Measurements from ENCODE around the gene RGS13. TPM values are rescaled to one million over a fixed set of nuclear protein-coding genes. Genes with fewer than 3 reads are reported as not detected.

The RGS13 gene
- polyA plus RNA-seq, 3 donors, result not detected

GRCh38 chr1:192615055-192615454 lies 20.9 kb upstream of the RGS13 start:
- DNase-seq (ENCODE audit: extremely low read depth in 1 of 11, low read depth in 9 of 11, low spot score in 4 of 11), result no peak

DNA sequence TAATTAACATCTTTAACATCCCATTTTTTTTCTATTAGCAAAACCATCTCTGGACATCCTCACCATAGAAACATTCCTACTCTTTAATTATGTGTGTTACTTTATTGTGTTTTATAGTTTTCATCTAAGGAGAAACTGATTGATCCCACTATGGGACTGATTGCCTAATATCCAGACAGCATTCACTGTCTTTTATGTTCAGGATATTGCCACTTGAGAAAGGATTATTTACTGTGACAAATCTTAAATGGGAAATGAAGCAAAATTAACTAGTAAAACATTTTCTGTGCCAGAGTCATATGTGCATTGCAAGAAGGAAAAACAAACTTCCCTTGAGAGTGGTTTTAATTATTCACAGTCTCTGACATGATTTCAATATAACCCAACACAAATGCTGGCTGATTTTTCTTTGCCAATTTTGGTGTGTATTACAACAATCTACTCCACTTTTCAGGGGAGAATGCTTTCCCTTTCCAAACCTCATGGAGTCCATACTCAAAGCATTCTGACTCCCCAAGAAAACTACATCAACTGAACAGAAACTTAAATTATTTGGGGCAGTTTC lies 15.8 kb upstream of the RGS13 start:
- DNase-seq (ENCODE audit: extremely low read depth in 1 of 11, low read depth in 9 of 11, low spot score in 4 of 11), result no peak

GRCh38 chr1:192626366-192627179 lies 9.4 kb upstream of the RGS13 start:
- DNase-seq (ENCODE audit: extremely low read depth in 1 of 11, low read depth in 9 of 11, low spot score in 4 of 11), result no peak

- DNase-seq (ENCODE audit: extremely low read depth in 1 of 11, low read depth in 9 of 11, low spot score in 4 of 11), result no peak
Observed at GRCh38 chr1:192627901-192628300, 8.0 kb upstream of the RGS13 start.

GRCh38 chr1:192628396-192629057 lies 7.4 kb upstream of the RGS13 start:
- no peak for DNase-seq (ENCODE audit: extremely low read depth in 1 of 11, low read depth in 9 of 11, low spot score in 4 of 11)

GRCh38 chr1:192629612-192630011 lies 6.3 kb upstream of the RGS13 start:
- DNase-seq (ENCODE audit: extremely low read depth in 1 of 11, low read depth in 9 of 11, low spot score in 4 of 11), result no peak

GRCh38 chr1:192630521-192631287 lies 5.2 kb upstream of the RGS13 start:
- no peak for DNase-seq (ENCODE audit: extremely low read depth in 1 of 11, low read depth in 9 of 11, low spot score in 4 of 11)

DNA sequence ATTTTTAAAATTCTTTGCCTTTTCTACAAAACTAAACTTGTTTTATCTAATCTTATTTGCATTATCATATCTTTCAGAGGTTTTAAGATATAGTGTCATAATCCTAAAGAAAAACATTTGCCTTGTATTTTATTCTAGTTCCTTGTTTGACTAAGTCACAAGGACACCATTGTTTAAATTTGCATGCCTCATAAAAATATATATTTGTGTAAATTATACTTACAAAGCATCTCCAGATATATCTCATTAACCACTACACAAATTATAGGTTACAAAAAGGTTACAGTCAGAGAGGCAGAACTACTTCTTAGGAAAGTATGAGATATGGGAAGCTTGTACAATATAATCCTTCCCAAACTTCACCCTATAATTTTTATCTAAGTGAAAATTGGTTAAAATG lies 4.2 kb upstream of the RGS13 start:
- no peak for DNase-seq (ENCODE audit: extremely low read depth in 1 of 11, low read depth in 9 of 11, low spot score in 4 of 11)

- DNase-seq (ENCODE audit: extremely low read depth in 1 of 11, low read depth in 9 of 11, low spot score in 4 of 11), result no peak
Observed at GRCh38 chr1:192632188-192632587, 3.8 kb upstream of the RGS13 start.

DNA sequence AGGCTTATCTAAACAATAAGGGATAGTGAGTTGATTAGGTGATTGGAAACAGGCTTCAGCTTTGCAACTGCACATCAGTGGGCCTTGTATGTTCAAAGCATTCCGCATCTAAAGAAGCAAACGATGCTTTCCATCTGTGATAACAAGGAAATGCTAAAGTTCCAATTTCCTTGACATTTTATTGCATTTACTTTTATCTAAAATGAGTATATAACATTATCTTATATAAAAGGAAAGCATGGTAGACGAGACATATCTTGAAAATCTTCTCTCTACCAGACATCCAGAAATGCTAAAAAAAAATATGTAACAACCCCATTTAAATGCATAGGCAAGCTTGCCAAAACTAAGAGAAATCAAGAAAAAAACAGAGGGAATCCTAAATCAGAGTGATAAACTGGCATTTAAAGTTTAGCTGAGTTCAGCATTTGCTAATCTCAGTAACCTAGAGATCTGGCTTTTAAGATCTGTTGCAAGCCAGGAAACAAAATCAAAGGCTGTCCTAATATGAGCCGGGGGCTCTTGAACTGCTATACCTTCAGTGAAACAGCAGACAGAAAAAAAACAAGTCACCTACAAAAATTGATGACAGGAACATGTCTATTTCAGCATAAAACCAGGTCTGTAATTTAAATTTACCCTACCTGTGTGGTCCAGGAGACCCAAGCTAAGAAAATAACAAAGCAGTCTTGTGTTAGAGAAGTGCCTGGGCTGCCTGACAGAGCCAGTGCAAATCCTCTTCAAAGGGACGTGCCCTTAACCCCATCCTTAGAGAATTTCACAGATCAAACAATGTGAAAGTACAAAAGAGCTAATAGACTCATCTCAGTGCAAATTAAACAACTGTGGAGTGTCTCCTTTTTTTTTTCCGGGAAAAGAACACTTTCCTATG lies 3.1 kb upstream of the RGS13 start:
- no peak for DNase-seq (ENCODE audit: extremely low read depth in 1 of 11, low read depth in 9 of 11, low spot score in 4 of 11)

- no peak for DNase-seq (ENCODE audit: extremely low read depth in 1 of 11, low read depth in 9 of 11, low spot score in 4 of 11)
Observed at GRCh38 chr1:192633533-192634253, 2.3 kb upstream of the RGS13 start.

GRCh38 chr1:192635041-192635440 lies 906 bp upstream of the RGS13 start:
- no peak for DNase-seq (ENCODE audit: extremely low read depth in 1 of 11, low read depth in 9 of 11, low spot score in 4 of 11)

DNA sequence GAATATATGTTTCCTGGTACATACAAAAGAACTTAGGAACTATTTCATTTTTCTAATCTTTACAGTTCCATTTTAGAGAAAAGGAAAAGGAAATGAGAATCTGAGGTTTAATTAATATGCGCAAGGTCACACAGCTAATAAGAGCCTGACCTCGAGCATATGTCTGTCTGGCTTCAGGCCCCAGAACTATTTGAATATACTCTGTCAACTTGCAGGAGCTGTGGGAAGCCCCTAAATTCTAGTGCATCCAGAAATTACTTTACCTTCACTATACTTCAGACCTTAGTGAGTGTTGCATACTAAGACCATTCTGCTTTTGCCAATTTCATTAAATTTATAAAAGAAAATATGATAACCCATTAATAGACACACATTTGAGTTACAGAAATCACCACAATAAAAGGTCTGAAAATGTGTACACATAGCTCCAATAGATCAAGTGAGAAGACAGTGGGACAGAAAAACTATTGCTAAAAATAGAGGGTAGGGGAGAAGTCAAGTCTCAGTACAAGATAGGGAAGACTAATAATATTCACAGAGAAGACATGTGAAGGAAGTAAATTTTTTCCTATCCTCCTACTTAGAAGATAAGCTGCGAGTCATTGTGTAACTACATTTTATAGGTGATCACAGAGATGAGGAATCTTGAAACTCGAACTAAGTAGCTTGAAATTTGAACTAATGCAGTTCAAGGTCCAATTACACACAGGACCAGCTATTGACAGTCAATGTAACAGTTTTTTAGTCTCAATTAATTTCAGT lies 3.8 kb downstream of the RGS13 start:
- DNase-seq (ENCODE audit: extremely low read depth in 1 of 11, low read depth in 9 of 11, low spot score in 4 of 11), result no peak

DNA sequence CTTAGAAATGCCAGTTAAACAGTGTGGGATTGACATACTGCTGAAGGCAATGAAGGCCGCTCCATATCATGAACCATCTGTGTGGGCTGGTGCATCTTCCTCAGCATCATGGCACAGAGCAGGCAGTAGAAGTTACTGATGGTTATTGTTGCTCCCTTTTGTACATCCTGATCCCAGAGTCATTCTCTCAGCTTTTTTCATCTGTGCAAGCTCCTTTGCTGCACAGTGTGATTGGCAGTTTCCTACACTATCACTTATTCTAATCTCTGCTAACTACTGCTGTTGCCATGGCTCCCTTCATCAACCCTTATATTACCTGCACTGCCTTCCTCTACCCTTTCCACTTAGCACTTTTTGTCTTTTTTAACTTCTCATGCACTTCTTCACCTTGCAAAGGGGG lies 16.2 kb downstream of the RGS13 start:
- DNase-seq (ENCODE audit: extremely low read depth in 1 of 11, low read depth in 9 of 11, low spot score in 4 of 11), result no peak

DNA sequence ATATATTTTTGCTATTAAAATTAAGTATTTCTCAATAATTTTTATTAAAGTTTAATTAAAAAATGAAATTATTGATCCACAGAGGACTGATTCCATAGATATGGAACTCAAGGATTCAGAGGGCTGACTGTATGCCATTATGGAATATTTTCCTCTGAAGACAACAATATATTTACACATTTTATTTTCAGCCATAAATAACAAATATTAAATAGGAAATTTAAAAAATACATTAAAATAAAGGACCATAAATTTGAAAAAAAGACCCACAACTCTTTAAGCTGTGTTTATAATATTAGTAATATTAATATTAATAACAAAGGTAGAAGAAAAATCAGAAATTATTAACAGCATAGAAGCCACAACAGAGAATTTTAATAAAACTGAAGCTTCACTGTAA lies 18.2 kb downstream of the RGS13 start:
- DNase-seq (ENCODE audit: extremely low read depth in 1 of 11, low read depth in 9 of 11, low spot score in 4 of 11), result no peak

- no peak for DNase-seq (ENCODE audit: extremely low read depth in 1 of 11, low read depth in 9 of 11, low spot score in 4 of 11)
Observed at GRCh38 chr1:192654591-192655251, 18.8 kb downstream of the RGS13 start.

GRCh38 chr1:192657760-192658159 lies 21.8 kb downstream of the RGS13 start:
- DNase-seq (ENCODE audit: extremely low read depth in 1 of 11, low read depth in 9 of 11, low spot score in 4 of 11), result no peak
